Liver (tissue), 9 donors: ENCODE results near the gene SLC25A46. TPM values are rescaled to one million over a fixed set of nuclear protein-coding genes. Genes with fewer than 3 reads are reported as not detected.
A peak's percentile ranks its signal among the peaks of the same experiment; 100 is the strongest.
"Not testable (repeated sequence)": the region's sequence is repeated elsewhere in the genome, so short reads cannot be mapped to it uniquely, and the experiment has no call there.

ENCODE experiments used
- DNase-seq: peaks from one replicate; pipeline ENCODE4 v3.0.0-alpha.2; 2017; ENCODE audit warnings: low spot score
- H3K27ac ChIP-seq, 2 donors: one replicate each; pipeline ENCODE4 v1.7.0; 2013; ENCODE audit warnings: inconsistent platforms in 2 of 2, low read length in 2 of 2, control low read depth in 1 of 2, low read depth in 1 of 2, mild to moderate bottlenecking in 1 of 2
- H3K27me3 ChIP-seq, 4 donors: one replicate each; pipeline versions ENCODE4 v1.6.1 to v1.7.0; 2013; ENCODE audit warnings: low read length in 3 of 4, inconsistent platforms in 1 of 4, mild to moderate bottlenecking in 1 of 4, moderate library complexity in 1 of 4; ENCODE audit not compliant: control insufficient read depth in 4 of 4, insufficient read depth in 4 of 4
- H3K36me3 ChIP-seq, 4 donors: one replicate each; pipeline versions ENCODE4 v1.6.1 to v1.7.0; 2013; ENCODE audit warnings: low read length in 3 of 4, mild to moderate bottlenecking in 3 of 4, low read depth in 1 of 4, moderate library complexity in 1 of 4; ENCODE audit not compliant: control insufficient read depth in 4 of 4, insufficient read depth in 3 of 4
- H3K4me1 ChIP-seq, 4 donors: one replicate each; pipeline versions ENCODE4 v1.6.1 to v1.7.0; 2013; ENCODE audit warnings: low read length in 3 of 4, mild to moderate bottlenecking in 3 of 4, moderate library complexity in 1 of 4; ENCODE audit not compliant: control insufficient read depth in 4 of 4, insufficient read depth in 4 of 4
- H3K4me3 ChIP-seq, 3 donors: one replicate each; pipeline versions ENCODE4 v1.6.1 to v1.7.0; 2013; ENCODE audit warnings: low read length in 3 of 3, control low read depth in 1 of 3, low read depth in 1 of 3, mild to moderate bottlenecking in 1 of 3
- H3K9ac ChIP-seq, 2 donors: one replicate each; pipeline ENCODE4 v1.7.0; 2013; ENCODE audit warnings: low read length in 2 of 2, mild to moderate bottlenecking in 2 of 2, moderate library complexity in 2 of 2, control low read depth in 1 of 2, low read depth in 1 of 2
- H3K9me3 ChIP-seq, 4 donors: one replicate each; pipeline versions ENCODE4 v1.6.1 to v1.7.0; 2013; ENCODE audit warnings: low read length in 3 of 4; ENCODE audit not compliant: control insufficient read depth in 4 of 4
- EGR1 ChIP-seq, 2 donors: IDR thresholded peaks; 2 replicates each; pipeline ENCODE4 v1.6.1; 2016 to 2018; ENCODE audit warnings: antibody characterized with exemption in 2 of 2, low read depth in 2 of 2
- GABPA ChIP-seq, 2 donors: IDR thresholded peaks in 1 of 2; conservative IDR thresholded peaks in 1 of 2; 2 replicates each; pipeline ENCODE4 v1.6.1; 2016; ENCODE audit warnings: antibody characterized with exemption in 2 of 2, mild to moderate bottlenecking in 1 of 2, moderate library complexity in 1 of 2
- JUND ChIP-seq, 2 donors: IDR thresholded peaks; 2 replicates each; pipeline ENCODE4 v1.6.1; 2016; ENCODE audit warnings: antibody characterized with exemption in 2 of 2
- REST ChIP-seq: IDR thresholded peaks from 2 replicates; pipeline ENCODE4 v1.6.1; 2016; ENCODE audit warnings: antibody characterized with exemption, mild to moderate bottlenecking
- RXRA ChIP-seq, 2 donors: IDR thresholded peaks; 2 replicates each; pipeline ENCODE4 v1.6.1; 2017 to 2018; ENCODE audit warnings: antibody characterized with exemption in 2 of 2, mild to moderate bottlenecking in 1 of 2
- YY1 ChIP-seq: IDR thresholded peaks from 2 replicates; pipeline ENCODE4 v1.6.1; 2016; ENCODE audit warnings: antibody characterized with exemption, mild to moderate bottlenecking
- ZBTB33 ChIP-seq: IDR thresholded peaks from 2 replicates; pipeline ENCODE4 v1.6.1; 2016; ENCODE audit warnings: antibody characterized with exemption
- WGBS: extraction: QIAGEN DNeasy Blood & Tissue Kit; methylation state at CpG from one replicate; pipeline ENCODE4 v1.1.7; 2013; 5-methylcytosine and 5-hydroxymethylcytosine counted together
- polyA plus RNA-seq, 2 donors: library from polyadenylated mRNA; stranded (reverse) in 1 of 2; unstranded in 1 of 2; fragments of 200-250 nt in 1 of 2; fragments of >200 nt in 1 of 2; fragmentation: Nextera tagmentation in 1 of 2; extraction: Ambion mirVana in 1 of 2; gene quantifications; one replicate each; pipeline versions ENCODE4 v1.2.1 to v1.2.3, GENCODE V29; 2013 to 2015
- total RNA-seq, 2 donors: library from RNA; depleted of rRNA; stranded (reverse); fragments of >200 nt; gene quantifications; one replicate each; pipeline ENCODE4 v1.2.3, GENCODE V29; 2014
- donor health status: healthy.
- donor health status: healthy.
- donor health status: healthy.
- donor health status: healthy.
- donor health status: healthy.

Gene SLC25A46
- total RNA-seq (10 to 100 TPM; 42.3 to 54.5 TPM), polyA plus RNA-seq (10 to 100 TPM; 18.6 to 19.0 TPM)

GRCh38 chr5:110738812-110739651 lies at the start of gene SLC25A46:
Gene SLC25A46, plus strand, starts transcription at chr5:110739007. Its CDS starts 113 bp downstream, at chr5:110739120.
- Histone ChIP-seq H3K4me1 (peaks cover 0 to 16% (median 7%) of the 10 kb centered on the region in 4 donors), H3K9me3 (no peaks in the 10 kb centered on the region), H3K27ac (peak within 1 kb of the TSS; percentile 88 to 89), H3K9ac (peak within 1 kb of the TSS; percentile 55 to 96), H3K4me3 (peak within 1 kb of the TSS; percentile 96 to 99 (median 97)), H3K27me3 (no peaks in the 10 kb centered on the region), H3K36me3 (no peaks in the 10 kb centered on the region)
- under 1% methylated on average over 62 of the region's 62 CpGs for WGBS
- TF ChIP-seq YY1: peak; percentile 96
- no peak for TF ChIP-seq ZBTB33
- TF ChIP-seq GABPA (IDR thresholded peaks at IDR 0.05 in 1 of 2, conservative IDR thresholded peaks at IDR 0.05 in 1 of 2): peak; percentile 95 to 98
- peak; percentile 10 to 40 for TF ChIP-seq RXRA (IDR thresholded peaks at IDR 0.05)
- peak in 1 of 2 donors; percentile 37 for TF ChIP-seq EGR1 (IDR thresholded peaks at IDR 0.05; ENCODE audit: low read depth in 2 of 2)
- peak; percentile 18 for TF ChIP-seq REST
- TF ChIP-seq JUND (IDR thresholded peaks at IDR 0.05): no peak
- peak; percentile 85 for DNase-seq

GRCh38 chr5:110690587-110690986 lies 48.2 kb upstream of the SLC25A46 start:
- not testable (repeated sequence) for H3K9me3 ChIP-seq, H3K27me3 ChIP-seq, H3K9ac ChIP-seq, H3K36me3 ChIP-seq, H3K4me1 ChIP-seq, H3K27ac ChIP-seq, DNase-seq, H3K4me3 ChIP-seq
- WGBS: 93% methylated on average over 1 of the region's 1 CpG

GRCh38 chr5:110692669-110693068 lies 46.1 kb upstream of the SLC25A46 start:
- 76% methylated on average over 5 of the region's 5 CpGs for whole genome bisulfite sequencing
- H3K9me3 ChIP-seq, DNase-seq: not testable (repeated sequence)

More at GRCh38 chr5:110692669-110693068, 46.1 kb upstream of the SLC25A46 start:
- H3K27me3 ChIP-seq, H3K9ac ChIP-seq, H3K27ac ChIP-seq, H3K36me3 ChIP-seq, H3K4me3 ChIP-seq, H3K4me1 ChIP-seq: not testable (repeated sequence)
